Nephron progenitor cell (in vitro differentiated cells): ENCODE results near the gene PRG2.
"Not testable (repeated sequence)": the region's sequence is repeated elsewhere in the genome, so short reads cannot be mapped to it uniquely, and the experiment has no call there.

Experiments used
- DNase-seq: peaks from one replicate; pipeline ENCODE4 v3.0.0; 2021
- H3K27ac Mint-ChIP-seq: 2 replicates; pipeline ENCODE4 v1.8.0; 2021; ENCODE audit warnings: mild to moderate bottlenecking, moderate library complexity, mixed read lengths
- H3K27me3 Mint-ChIP-seq: 2 replicates; pipeline ENCODE4 v1.8.0; 2021; ENCODE audit warnings: mild to moderate bottlenecking, low read depth, mixed read lengths; ENCODE audit not compliant: poor library complexity
- H3K36me3 Mint-ChIP-seq: 2 replicates; pipeline ENCODE4 v1.8.0; 2021; ENCODE audit warnings: low read depth, mixed read lengths
- H3K4me1 Mint-ChIP-seq: 2 replicates; pipeline ENCODE4 v1.8.0; 2021; ENCODE audit warnings: mixed read lengths
- H3K4me3 Mint-ChIP-seq: 2 replicates; pipeline ENCODE4 v1.8.0; 2021; ENCODE audit warnings: mild to moderate bottlenecking, moderate library complexity, mixed read lengths
- H3K9me3 Mint-ChIP-seq: 2 replicates; pipeline ENCODE4 v1.8.0; 2021; ENCODE audit warnings: mild to moderate bottlenecking, moderate library complexity, mixed read lengths
- CTCF ChIP-seq: fragments of 200-600 bp; sonication (generic); IDR thresholded peaks from 2 replicates; pipeline ENCODE4 v1.5.0; 2021; ENCODE audit warnings: antibody characterized with exemption

The PRG2 gene

GRCh38 chr11:57363131-57364080 lies 27.0 kb downstream of the PRG2 start:
- Mint-ChIP-seq H3K4me3 (no peak overlapping the region), H3K4me1 (peaks cover 33% of the 10 kb centered on the region), H3K27ac (no peak overlapping the region), H3K9me3 (no peaks in the 10 kb centered on the region), H3K36me3 (no peaks in the 10 kb centered on the region), H3K27me3 (peaks cover 21% of the 10 kb centered on the region)
- DNase-seq: no peak
- no peak for TF ChIP-seq CTCF

GRCh38 chr11:57361926-57362325 lies 28.5 kb downstream of the PRG2 start:
- Mint-ChIP-seq H3K4me3 (no peak overlapping the region), H3K27ac (peak overlapping the region; percentile 11), H3K36me3 (no peaks in the 10 kb centered on the region), H3K9me3 (no peaks in the 10 kb centered on the region), H3K4me1 (peaks cover 40% of the 10 kb centered on the region), H3K27me3 (peaks cover 21% of the 10 kb centered on the region)
- TF ChIP-seq CTCF: no peak
- DNase-seq: no peak

- Mint-ChIP-seq H3K4me1 (peaks cover 38% of the 10 kb centered on the region), H3K27me3 (peaks cover 21% of the 10 kb centered on the region)
- DNase-seq, H3K36me3 Mint-ChIP-seq, H3K4me3 Mint-ChIP-seq, H3K27ac Mint-ChIP-seq, H3K9me3 Mint-ChIP-seq: not testable (repeated sequence)
Measured at GRCh38 chr11:57361420-57361819, 29.0 kb downstream of the PRG2 start.

DNA sequence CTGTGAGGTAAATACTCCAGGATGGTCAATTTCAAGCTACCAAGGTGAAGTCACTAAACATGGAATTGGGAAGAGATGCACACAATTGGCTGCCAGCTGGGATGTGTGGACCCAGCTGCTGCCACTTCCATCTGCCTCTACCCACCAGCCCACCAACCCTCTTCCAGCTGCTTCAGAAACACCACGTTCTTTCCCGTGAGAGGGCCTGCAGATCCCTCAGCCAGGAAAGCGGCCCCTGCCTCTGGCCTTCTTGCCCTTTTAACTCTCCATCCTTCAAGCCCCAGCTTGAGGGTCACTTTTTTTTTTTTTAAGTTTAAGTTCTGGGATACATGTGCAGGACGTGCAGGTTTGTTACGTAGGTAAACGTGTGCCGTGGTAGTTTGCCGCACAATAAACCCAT lies 29.5 kb downstream of the PRG2 start:
- Mint-ChIP-seq H3K4me3 (no peak overlapping the region), H3K27me3 (peaks cover 21% of the 10 kb centered on the region), H3K9me3 (no peaks in the 10 kb centered on the region), H3K27ac (no peak overlapping the region), H3K36me3 (no peaks in the 10 kb centered on the region), H3K4me1 (peaks cover 43% of the 10 kb centered on the region)
- DNase-seq: no peak
- TF ChIP-seq CTCF: no peak

DNA sequence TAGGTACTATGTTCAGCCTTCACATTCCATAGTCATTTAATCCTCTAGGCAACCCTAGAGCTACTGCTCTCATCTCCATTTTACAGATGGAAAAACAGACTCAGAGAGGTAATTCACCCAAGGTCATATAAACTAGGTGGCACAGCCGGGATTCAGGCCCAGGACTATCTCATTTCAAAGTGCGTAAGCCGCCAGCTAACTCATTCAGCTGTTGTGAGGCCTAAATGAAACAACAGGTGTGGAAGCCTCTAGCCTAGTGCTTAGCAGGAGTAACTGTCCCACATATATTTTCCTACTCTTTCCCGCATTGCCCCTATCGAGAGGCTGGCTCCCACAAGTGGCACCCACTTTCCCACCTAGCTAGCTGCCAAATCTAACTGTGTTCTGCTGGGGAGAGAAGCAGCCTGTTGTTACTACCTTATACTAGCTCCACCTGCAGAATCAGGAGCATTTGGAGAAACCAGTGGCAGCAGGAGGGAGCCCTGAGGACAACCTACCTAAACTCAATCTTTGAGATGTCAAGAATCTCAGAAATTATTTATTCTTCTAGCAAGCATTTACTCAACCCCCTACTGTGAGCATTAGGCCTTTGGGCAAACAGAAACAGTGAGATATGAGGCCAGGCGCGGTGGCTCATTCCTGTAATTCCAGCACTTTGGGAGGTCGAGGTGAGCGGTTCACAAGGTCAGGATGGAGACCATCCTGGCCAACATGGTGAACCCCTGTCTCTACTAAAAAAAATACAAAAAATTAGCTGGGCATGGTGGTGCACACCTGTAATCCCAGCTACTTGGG lies 30.4 kb downstream of the PRG2 start:
- peaks cover 40% of the 10 kb centered on the region for H3K4me1 Mint-ChIP-seq
- no peaks in the 10 kb centered on the region for H3K9me3 Mint-ChIP-seq
- peaks cover 15% of the 10 kb centered on the region for H3K27me3 Mint-ChIP-seq
- no peaks in the 10 kb centered on the region for H3K36me3 Mint-ChIP-seq
- no peak for DNase-seq
- no peak overlapping the region for H3K27ac Mint-ChIP-seq
- no peak overlapping the region for H3K4me3 Mint-ChIP-seq
- TF ChIP-seq CTCF: no peak

DNA sequence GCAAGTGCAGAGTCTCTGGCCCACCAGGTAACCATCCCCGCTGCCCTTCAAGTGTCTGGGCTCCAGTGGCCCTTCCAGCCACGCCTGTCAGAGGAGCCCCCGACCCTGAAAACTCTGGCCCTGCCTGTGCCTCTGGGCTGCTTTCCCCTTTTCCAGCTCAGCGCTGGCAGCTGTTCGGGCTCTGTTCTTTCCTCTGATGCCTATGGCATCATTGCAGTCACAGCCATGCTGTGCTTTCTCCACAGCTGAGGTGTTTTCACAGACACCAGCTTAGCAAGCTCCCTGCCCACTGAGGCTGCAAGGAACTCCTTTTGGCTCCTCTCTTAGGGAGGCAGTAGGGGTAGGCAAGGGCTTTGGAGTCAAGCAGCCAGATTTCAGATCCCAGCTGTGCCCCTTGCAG lies 31.1 kb downstream of the PRG2 start:
- peaks cover 41% of the 10 kb centered on the region for H3K4me1 Mint-ChIP-seq
- peaks cover 17% of the 10 kb centered on the region for H3K27me3 Mint-ChIP-seq
- no peaks in the 10 kb centered on the region for H3K9me3 Mint-ChIP-seq
- H3K27ac Mint-ChIP-seq: peak overlapping the region; percentile 54
- DNase-seq: no peak
- no peak for TF ChIP-seq CTCF
- no peak overlapping the region for H3K4me3 Mint-ChIP-seq
- no peaks in the 10 kb centered on the region for H3K36me3 Mint-ChIP-seq
